CD4-positive, alpha-beta T cell treated with Interferon gamma for 1 hour (primary cell): ENCODE results near the gene TMIGD1.

Experiments used
- DNase-seq: peaks from one replicate; pipeline ENCODE4 v3.0.0-alpha.2; 2020

The TMIGD1 gene

GRCh38 chr17:30324723-30325122, 9.1 kb downstream of the TMIGD1 start:
- no peak for DNase-seq

DNA sequence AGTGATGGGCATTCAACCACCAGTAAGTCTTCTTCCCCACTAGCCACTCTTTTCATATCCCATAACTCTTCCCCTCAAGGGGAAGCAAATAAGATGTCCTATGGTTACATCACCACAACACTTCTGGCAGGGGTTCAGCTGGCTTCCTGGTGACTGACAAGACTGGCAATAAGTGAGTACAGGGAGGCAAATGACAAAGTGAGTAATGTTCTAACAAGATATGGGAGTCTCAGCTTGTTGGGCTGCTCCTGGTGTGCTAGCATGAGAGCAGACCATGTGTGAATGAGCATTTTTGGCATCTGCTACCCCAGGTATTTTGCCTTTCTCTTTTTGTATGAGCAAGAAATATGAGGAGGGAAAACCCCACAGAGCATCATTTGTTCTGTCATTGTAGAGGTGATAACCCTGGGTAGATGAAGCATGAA, 9.9 kb downstream of the TMIGD1 start:
- no peak for DNase-seq

DNA sequence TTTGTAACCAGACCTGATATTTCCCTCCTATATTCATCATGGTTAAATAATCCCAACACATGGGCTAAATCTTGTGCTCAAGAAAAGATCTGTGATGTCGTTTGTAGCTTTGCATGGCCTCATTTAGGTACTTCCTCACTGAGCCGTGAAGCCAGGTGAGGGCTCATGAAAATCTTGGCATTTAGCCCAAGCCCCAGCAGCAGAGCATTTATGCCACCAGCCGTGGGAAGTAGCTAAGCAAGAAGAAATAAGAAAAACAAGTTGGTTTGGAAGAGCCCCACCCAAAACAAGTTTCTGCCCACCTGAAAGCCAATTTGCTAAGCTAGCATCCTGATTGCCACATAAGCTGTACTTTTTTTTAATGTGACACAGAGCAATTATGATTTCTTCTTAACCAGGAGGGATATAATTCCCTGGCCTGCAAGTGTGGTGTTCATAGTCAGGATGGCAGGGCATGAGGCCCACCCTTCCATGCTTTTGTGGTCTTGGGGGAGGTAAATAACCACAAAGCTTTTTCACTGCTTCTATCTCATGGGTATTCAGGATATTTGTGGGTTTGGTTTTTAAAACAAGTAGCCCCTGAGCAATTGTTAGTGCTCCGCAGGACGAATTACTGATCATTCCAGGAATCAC, 10.5 kb downstream of the TMIGD1 start:
- peak; percentile 45 for DNase-seq

DNA sequence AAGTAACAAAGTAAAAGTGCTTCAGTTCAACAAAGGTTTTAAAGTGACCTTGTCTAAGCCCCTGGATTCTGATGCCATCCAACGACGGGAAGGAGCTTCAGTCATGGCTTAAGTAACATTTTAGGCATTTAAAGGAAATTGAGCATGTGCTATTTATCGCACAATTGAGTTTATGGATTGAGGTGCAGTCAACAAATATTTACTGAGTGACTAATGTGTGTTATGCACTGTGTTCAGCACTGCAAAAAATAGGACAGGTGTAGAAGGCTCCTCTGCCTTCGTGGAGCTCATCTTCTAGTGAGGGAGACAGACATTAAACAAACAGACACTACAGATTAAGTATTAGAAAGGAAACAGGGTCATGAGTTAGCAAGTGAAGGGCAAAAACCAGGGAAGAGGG, 12.5 kb downstream of the TMIGD1 start:
- no peak for DNase-seq

DNA sequence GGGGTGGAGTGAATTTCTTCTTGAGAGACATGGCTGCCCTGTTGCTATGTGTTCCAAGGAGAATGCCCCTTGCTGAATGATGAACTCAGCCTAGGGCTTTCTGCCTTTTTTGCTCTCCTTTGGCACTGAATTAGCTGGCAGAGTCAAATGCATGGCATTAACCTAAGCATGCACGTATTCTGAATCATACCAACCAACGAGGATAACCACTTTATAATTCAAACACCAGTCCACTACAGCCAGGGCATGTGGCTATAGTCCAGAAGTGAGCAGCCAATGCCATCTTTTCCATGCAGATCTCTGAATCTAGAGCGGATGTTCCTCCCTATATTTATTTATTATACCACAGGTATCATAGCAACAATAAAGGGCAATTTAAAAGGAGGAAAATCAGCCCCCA, 15.7 kb downstream of the TMIGD1 start:
- DNase-seq = no peak

GRCh38 chr17:30316736-30317135, 17.1 kb downstream of the TMIGD1 start:
- no peak for DNase-seq

GRCh38 chr17:30315106-30315505, 18.8 kb downstream of the TMIGD1 start:
- no peak for DNase-seq

- no peak for DNase-seq
These were observed 19.4 kb downstream of the TMIGD1 start for GRCh38 chr17:30314474-30314873.

GRCh38 chr17:30312226-30312625, 21.6 kb downstream of the TMIGD1 start:
- no peak for DNase-seq

DNA sequence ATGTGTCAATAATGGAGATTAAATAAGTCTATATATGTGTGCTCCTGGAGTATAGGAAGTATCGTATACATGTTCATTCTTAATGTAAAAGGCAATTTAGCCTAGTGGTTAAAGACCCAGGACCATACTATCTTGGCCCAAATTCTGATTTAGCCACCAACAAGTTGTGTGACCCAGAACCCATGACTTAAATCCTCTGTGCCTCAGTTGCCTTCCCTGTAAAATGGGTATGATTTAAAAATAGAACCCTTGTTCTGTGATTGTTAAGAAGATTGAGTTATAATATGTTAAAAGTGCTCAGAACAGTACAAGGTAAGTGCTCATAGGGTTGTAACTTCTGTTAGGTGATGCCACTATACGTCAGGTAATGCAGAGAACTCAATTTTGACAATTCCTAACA, 23.3 kb downstream of the TMIGD1 start:
- DNase-seq = no peak

GRCh38 chr17:30309591-30309990, 24.3 kb downstream of the TMIGD1 start:
- DNase-seq = no peak

DNA sequence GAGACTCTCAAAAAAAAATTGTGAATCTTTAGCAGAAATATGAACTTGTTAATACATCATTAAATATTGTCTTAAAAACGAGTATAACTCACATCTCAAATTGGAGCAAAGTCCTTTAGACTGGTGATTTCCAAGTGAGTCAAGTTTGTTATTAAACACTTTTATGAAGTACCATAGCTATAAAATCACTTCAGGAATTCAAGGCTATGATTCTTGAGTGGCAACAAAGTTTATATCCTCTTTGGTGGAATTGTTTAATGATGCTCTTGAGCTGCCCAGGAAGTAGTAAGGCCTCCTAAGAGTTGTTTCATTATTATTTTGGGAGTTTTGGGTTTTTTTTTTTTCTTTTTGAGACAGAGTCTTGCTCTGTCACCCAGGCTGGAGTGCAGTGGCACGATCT, 25.5 kb downstream of the TMIGD1 start:
- no peak for DNase-seq

GRCh38 chr17:30304778-30305177, 29.1 kb downstream of the TMIGD1 start:
- no peak for DNase-seq

- DNase-seq = no peak
These were observed 31.6 kb downstream of the TMIGD1 start for GRCh38 chr17:30302241-30302640.

- no peak for DNase-seq
These were observed 33.0 kb downstream of the TMIGD1 start for GRCh38 chr17:30300818-30301217.

DNA sequence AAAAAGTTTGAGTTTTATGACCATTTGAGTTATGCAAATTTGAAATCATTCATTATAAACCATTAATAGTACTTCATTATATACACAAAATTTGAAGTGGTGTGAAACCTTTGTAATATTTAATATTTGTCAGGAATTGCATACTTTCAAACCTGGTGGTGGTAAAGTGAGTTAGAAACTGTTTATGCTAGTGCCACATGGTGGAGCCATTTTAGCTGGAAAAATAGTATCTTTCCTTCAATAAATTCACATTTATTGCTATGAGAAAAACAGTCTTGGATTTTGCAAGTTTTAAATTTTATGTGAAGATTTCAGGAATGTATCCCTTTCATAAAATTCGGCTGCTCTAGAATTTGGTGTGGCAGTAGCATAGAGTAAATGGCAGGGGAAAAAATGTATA, 34.9 kb downstream of the TMIGD1 start:
- DNase-seq = no peak

DNA sequence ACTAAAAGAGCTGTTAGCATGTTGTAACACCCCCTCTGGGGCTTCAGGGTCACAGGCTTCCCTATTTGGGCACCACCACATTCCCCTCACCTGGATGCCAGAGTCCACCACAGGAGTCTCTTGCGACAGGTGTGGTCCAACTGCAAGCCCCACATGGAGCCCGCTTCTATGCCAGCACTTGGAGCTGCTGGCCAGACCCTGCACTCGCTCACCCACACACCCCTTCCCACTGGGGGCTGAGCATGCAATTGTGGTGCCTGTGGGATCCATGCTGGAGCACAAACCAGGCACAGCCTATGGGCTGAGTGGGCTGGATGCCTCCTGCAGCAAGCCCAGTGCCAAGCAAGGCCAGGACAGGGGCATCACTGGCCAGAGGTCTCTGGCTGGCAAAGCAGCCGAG, 36.1 kb downstream of the TMIGD1 start:
- DNase-seq = no peak

DNA sequence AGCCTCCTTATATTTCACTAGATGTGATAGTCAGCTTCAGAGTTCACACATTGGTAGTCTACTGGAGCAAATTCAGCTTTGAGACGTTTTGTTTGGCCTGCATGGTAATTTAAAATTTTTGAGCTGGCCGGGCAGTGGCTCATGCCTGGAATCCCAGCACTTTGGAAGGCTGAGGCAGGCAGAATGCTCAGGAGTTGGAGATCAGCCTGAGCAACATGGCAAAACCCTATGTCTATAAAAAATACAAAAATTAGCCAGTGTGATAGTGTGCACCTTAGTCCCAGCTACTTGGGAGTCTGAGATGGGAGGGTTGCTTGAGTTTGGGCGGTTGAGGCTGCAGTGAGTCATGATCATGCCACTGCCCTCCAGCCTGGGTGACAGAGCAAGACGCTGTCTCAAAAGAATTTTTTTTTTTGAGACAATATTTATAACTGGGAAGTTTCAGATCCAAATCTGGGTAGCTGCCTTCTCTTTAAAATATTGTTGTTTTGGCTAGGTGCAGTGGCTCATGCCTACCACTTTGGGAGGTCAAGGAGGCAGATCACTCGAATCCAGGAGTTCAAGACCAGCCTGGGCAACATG, 37.3 kb downstream of the TMIGD1 start:
- DNase-seq = no peak

GRCh38 chr17:30292286-30292858, 41.5 kb downstream of the TMIGD1 start:
- no peak for DNase-seq

GRCh38 chr17:30291543-30292285, 42.1 kb downstream of the TMIGD1 start, which contains the start of gene BLMH:
Gene BLMH, minus strand, starts transcription at chr17:30291944. Its CDS starts 125 bp downstream, at chr17:30291819.
- DNase-seq = peak; percentile 75

DNA sequence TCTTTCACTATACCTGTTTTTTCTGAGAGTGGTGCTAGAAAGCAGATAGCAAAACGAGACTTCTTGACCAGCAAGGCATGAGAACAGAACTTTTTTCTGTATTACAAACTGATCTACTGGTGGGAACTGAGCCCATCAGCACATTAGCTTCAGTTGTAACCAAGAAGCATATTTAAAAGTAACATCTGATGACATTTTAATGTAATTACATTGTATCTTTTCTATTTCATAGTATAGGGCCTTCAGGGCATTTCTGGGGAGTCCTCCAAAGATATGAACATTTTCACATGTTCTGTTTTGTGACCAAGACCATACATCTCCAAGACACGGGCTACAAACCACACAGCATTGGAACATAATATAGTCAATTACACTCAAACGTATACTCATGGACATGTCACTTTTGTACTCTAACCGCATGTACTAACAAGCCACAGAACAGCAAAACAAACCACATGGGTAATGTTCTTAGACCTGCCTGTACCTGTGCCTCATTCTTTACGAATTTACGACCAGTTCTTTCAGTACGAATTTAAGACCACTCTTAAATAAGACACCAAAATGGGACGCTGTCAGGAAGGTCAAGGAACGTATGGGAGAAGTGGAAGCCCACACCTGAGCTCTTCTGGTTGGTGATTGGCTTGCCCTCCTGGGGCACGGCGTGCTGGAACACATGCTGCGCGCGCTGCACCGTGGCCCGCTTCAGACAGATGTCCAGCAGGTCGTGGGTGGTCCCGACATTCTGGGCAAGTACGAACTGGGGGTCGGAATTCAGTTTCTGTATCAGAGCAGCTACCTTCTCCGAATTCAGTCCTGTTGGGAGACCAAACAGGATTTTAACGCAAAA, 42.9 kb downstream of the TMIGD1 start:
- peak; percentile 11 for DNase-seq

DNA sequence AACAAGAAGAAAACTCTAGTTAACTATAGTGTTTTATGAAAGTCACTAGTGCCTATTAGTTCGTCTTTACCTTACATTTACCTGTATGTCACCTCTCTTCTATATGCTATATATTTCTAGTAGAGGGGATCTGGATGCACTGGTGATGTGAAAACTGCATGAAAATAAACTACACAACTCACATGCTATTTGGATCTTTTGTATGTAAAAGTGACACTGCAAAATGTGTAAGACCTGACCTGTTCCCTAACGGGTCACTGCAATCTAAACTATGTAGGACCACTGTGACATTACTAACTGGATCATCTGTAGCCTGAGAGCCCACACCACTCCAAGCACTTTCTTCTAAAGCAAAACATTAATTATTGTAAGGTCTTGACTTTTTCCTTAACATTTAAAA, 43.8 kb downstream of the TMIGD1 start:
- no peak for DNase-seq

GRCh38 chr17:30279156-30279555, 54.7 kb downstream of the TMIGD1 start:
- DNase-seq = no peak
